SK-N-SH treated with all-trans-retinoic acid at 6 μM for 48 hours (cell line): Measurements from ENCODE around the gene PTGIR.

Experiments
- ATAC-seq: fragments of 200-7000 bp; cut with Tn5 transposase; 3 replicates; pipeline ENCODE4 v1.9.1; 2020; ENCODE audit warnings: mild to moderate bottlenecking, moderate library complexity
- ARNTL ChIP-seq: fragments of 450-650 bp; formaldehyde crosslinking; IDR thresholded peaks from 2 replicates; pipeline ENCODE4 v1.5.0; 2020; ENCODE audit warnings: low read depth, mild to moderate bottlenecking, moderate library complexity, borderline replicate concordance
- CREB5 ChIP-seq: fragments of 250-450 bp; sonication (Bioruptor Pico); IDR thresholded peaks from 2 replicates; pipeline ENCODE4 v1.5.1; 2020; ENCODE audit warnings: low read depth, mild to moderate bottlenecking, moderate library complexity
- CSDC2 ChIP-seq: fragments of 250-450 bp; sonication (Bioruptor Pico); IDR thresholded peaks from 2 replicates; pipeline ENCODE4 v1.5.0; 2020; ENCODE audit warnings: mild to moderate bottlenecking, moderate library complexity
- CSRNP3 ChIP-seq: fragments of 250-450 bp; sonication (Bioruptor Pico); IDR thresholded peaks from 2 replicates; pipeline ENCODE4 v1.5.1; 2021; ENCODE audit warnings: mild to moderate bottlenecking, moderate library complexity
- ESRRG ChIP-seq: fragments of 250-450 bp; sonication (Bioruptor Pico); IDR thresholded peaks from 2 replicates; pipeline ENCODE4 v1.6.1; 2021; ENCODE audit warnings: mild to moderate bottlenecking
- ISL1 ChIP-seq: fragments of 250-450 bp; sonication (Bioruptor Pico); IDR thresholded peaks from 2 replicates; pipeline ENCODE4 v2.1.2; 2022; ENCODE audit warnings: mild to moderate bottlenecking, moderate library complexity
- OSR1 ChIP-seq: fragments of 250-450 bp; sonication (Bioruptor Pico); IDR thresholded peaks from 2 replicates; pipeline ENCODE4 v1.8.0; 2022; ENCODE audit warnings: moderate library complexity, mild to moderate bottlenecking, inconsistent platforms
- PATZ1 ChIP-seq: fragments of 250-450 bp; sonication (Bioruptor Pico); IDR thresholded peaks from 2 replicates; pipeline ENCODE4 v1.8.0; 2020; ENCODE audit warnings: mild to moderate bottlenecking, moderate library complexity, borderline replicate concordance
- PPARA ChIP-seq: fragments of 250-450 bp; sonication (Bioruptor Pico); IDR thresholded peaks from 2 replicates; pipeline ENCODE4 v1.5.0; 2020; ENCODE audit warnings: mild to moderate bottlenecking, borderline replicate concordance
- RARB ChIP-seq: fragments of 250-450 bp; sonication (Bioruptor Pico); IDR thresholded peaks from 2 replicates; pipeline ENCODE4 v1.8.0; 2021; ENCODE audit warnings: mild to moderate bottlenecking, moderate library complexity
- TCF4 ChIP-seq: fragments of 250-450 bp; sonication (Bioruptor Pico); IDR thresholded peaks from 2 replicates; pipeline ENCODE4 v1.8.0; 2021; ENCODE audit warnings: mild to moderate bottlenecking, moderate library complexity, borderline replicate concordance
- ZFP3 ChIP-seq: fragments of 250-450 bp; sonication (Bioruptor Pico); IDR thresholded peaks from 2 replicates; pipeline ENCODE4 v1.5.0; 2020; ENCODE audit warnings: mild to moderate bottlenecking, moderate library complexity
- ZNF70 ChIP-seq: fragments of 450-650 bp; formaldehyde crosslinking; IDR thresholded peaks from 2 replicates; pipeline ENCODE4 v1.5.0; 2020; ENCODE audit warnings: mild to moderate bottlenecking, moderate library complexity
- ZNF8 ChIP-seq: fragments of 450-650 bp; formaldehyde crosslinking; IDR thresholded peaks from 2 replicates; pipeline ENCODE4 v1.5.0; 2020; ENCODE audit warnings: mild to moderate bottlenecking, moderate library complexity

The PTGIR gene

GRCh38 chr19:46622118-46622446 lies 2.8 kb downstream of the PTGIR start:
- no peak for ATAC-seq
- no peak for TF ChIP-seq PATZ1
- TF ChIP-seq ARNTL (CRISPR knock-in tag): no peak
- TF ChIP-seq TCF4 (CRISPR knock-in tag): no peak
- no peak for TF ChIP-seq CSRNP3 (CRISPR knock-in tag)
- no peak for TF ChIP-seq PPARA
- TF ChIP-seq RARB (CRISPR knock-in tag): no peak
- TF ChIP-seq CREB5 (CRISPR knock-in tag): no peak
- TF ChIP-seq CSDC2: no peak

- TF ChIP-seq TCF4 (CRISPR knock-in tag) (no peak), ZNF70 (CRISPR knock-in tag) (no peak), ESRRG (CRISPR knock-in tag) (no peak), ZNF8 (CRISPR knock-in tag) (no peak), ISL1 (CRISPR knock-in tag) (no peak), OSR1 (CRISPR knock-in tag) (no peak), PATZ1 (no peak), PPARA (no peak), RARB (CRISPR knock-in tag) (no peak), CREB5 (CRISPR knock-in tag) (no peak)
- ATAC-seq: no peak
Measured at GRCh38 chr19:46621191-46622117, 3.4 kb downstream of the PTGIR start.

GRCh38 chr19:46620716-46621115 lies 4.2 kb downstream of the PTGIR start:
- ATAC-seq: no peak
- no peak for TF ChIP-seq CREB5 (CRISPR knock-in tag)
- no peak for TF ChIP-seq ARNTL (CRISPR knock-in tag)
- no peak for TF ChIP-seq CSDC2
- TF ChIP-seq CSRNP3 (CRISPR knock-in tag): no peak
- TF ChIP-seq ZFP3 (CRISPR knock-in tag): no peak

GRCh38 chr19:46620267-46620666 lies 4.6 kb downstream of the PTGIR start:
- no peak for ATAC-seq
- TF ChIP-seq ZNF70 (CRISPR knock-in tag) (peak; percentile 84), CSRNP3 (CRISPR knock-in tag) (no peak)
